HG03095 (cell line): ENCODE data around the gene PLEKHA5.

Experiments
- ATAC-seq: cut with Tn5 transposase; IDR thresholded peaks from one replicate; pipeline ENCODE4 v1.9.1; 2021; ENCODE audit warnings: moderate library complexity; ENCODE audit not compliant: unreplicated experiment

PLEKHA5 gene

DNA sequence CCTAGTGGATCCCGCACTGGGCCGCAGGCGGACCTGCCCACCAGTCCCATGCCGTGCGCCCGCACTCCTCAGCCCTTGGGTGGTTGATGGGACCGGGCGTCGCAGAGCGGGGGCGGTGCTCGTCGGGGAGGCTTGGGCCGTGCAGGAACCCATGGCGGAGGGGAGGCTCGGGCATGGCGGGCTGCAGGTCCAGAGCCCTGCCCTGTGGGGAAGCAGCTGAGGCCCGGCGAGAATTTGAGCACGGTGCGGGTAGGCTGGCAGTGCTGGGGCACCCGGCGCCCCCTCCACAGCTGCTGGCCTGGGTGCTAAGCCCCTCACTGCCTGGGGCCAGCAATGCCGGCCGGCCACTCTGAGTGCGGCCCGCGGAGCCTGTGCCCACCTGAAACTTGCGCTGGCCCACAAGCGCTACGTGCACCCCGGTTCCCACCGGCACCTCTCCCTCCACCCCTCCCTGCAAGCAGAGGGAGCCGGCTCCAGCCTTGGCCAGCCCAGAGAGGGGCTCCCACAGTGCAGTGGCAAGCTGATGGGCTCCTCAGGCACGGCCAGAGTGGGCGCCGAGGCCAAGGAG is 100.8 kb downstream of the PLEKHA5 start:
- ATAC-seq: no peak

DNA sequence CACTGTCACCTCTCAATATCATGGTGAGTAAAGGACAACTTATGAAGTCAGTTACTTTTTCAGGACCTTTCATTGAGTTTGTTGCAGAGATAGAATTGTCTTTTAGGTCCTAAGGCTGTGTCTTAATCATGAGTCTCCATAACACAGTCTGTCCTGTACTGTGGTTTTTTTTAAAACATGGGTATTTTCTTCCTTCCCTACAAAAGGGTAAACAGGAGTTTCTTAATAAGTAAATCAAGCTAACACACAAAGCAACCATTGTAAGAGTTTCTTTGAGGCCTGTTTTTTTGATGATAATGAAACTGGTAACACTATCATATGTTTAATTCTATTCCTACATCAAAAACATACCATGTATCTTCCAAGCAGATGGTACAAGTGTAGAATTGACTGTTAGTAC is 101.4 kb downstream of the PLEKHA5 start:
- no peak for ATAC-seq

DNA sequence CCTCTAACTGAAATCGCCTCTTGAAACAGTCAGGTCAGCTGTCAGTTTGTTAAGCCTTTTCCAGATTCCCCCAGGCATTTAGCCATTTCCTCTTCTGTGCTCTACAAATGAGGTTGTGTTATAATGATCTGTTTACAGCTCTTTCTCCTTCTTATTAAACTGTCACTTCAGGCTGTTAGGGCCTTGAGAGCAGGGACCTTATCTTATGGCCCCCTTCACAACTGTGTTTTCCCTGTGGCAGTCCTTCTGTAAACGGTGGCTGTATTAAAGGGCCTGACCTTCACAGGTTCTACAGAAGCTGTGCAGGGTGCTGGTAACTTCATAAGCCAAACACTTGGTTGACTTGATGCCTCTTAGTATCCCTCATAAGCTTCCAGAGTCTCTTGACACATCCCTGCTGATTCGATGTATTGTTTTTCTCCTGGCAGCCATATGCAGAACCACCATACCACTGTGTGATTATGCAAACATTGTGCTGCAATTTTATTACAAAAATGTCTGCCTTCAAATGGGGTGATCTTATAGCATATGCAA is 104.7 kb downstream of the PLEKHA5 start:
- no peak for ATAC-seq

DNA sequence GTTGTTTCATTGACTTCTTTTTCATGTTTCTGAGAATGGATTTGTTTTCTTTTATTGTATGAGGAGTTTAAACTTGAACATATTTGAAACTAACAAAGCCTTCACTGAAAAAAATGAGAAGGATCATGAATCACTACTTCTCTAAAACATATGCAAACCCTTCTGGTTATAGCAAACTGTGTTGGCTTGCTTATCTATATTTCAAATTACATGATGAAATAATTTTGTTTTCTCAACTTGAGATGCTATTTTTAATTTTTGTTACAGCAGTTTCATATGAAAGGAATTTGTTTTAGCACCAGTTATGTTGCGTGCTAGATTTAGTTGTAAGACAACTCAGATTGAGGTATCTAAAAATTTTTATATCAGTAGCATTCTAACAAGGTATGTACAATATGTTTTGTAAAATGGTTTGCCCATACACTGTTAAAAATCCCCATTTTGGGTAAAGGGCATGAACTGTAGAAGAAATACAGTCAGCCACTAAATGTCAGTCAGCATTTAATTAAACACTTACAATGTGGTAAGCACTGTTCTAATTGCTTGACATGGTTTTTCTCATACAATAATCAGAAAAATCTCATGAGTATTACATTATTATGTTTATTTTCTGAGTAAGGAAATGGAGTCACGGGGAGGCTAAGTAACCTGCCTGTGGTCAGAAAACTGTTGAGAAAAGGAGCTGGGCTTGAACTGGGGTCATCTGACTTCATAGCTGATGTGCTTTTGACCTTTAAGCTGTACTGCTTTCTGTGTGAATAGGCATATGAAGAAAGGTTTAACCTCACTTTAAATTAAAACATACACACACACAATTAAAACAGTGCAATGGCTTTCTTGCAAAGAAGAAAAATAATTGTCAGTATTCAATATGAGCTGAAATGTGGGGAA is 105.7 kb downstream of the PLEKHA5 start:
- ATAC-seq: no peak

DNA sequence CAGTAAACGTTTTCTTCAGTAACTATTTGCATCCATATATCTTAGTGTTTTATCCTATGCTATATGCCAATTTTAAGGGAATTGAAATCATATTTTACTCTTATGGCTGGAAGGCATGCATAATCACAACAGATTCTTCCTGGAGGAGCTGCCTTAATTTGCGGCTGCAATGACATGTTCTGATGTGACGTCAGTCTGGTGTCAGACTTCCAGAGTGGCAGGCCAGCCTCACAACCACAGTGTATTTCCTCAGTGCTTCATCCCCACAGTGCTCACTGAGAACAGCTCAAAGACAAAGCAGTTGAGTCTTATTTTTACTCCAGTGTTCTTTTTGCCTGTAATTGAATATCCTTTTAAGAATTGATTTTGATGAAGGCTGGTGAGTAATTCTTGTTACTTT is 107.1 kb downstream of the PLEKHA5 start:
- ATAC-seq: no peak

DNA sequence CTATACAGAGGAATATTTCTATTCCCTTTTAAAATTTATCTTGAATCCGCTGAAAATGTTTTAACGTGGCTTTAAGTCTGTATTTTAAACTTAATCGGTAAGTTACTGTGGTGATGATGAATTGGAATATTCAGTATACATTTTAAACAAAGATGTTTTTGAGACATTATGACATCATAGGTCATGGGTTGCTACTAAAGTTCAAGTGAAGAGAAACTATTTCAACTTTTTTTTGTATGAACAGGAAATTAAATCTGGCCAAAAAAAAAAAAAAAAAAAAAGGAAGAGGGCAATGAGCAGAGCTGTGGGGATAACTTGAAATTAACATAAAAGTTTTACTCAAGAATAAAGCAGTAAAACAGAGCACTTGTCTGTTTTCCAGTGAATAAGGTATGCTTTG is 109.0 kb downstream of the PLEKHA5 start:
- ATAC-seq: no peak

DNA sequence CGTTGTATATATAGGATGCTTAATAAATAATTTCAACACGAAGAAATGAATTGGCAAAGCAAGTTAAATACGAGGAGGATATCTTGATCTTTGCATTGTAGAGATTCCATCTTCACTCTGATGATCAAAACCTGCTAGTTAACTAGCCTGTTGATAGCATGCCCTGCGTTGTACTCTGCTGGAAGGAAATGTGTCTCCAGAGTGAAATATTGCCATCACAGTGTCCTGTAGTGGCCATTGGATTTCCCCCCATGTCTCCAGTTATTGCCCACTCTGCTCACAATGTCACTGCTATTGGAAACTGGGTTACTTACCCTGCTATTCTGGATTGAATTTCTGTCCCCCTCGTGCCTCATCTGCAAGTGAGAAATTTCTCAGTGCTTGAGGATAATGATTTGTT is 109.6 kb downstream of the PLEKHA5 start:
- no peak for ATAC-seq

DNA sequence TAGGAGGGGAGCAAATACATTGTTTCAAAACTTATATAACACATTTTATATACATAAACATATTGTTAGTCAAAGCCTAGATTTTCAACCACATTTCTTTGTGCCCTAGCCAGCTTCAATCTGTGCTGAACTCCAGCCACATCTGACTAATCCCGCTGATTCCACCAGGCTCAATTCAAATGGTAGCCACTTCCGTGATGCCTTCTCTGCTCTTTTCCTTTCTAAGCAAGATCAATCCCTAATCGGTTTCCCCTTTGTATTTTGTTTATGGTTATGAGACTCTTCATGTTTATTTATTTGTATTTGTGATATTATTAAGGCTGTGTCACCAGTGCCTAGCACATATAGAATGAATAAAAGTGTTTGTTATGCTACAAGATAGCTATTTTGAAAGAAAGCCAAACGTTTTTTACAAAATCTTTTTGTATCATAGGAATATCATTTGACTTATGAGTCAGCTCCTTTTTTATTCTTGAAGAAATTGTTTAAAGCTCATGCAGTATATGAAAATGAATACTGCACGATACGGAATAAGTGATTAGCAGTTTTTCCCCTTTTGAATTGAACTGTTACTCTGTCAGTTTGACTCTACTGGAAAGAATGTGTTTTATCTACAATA is 110.2 kb downstream of the PLEKHA5 start:
- no peak for ATAC-seq

DNA sequence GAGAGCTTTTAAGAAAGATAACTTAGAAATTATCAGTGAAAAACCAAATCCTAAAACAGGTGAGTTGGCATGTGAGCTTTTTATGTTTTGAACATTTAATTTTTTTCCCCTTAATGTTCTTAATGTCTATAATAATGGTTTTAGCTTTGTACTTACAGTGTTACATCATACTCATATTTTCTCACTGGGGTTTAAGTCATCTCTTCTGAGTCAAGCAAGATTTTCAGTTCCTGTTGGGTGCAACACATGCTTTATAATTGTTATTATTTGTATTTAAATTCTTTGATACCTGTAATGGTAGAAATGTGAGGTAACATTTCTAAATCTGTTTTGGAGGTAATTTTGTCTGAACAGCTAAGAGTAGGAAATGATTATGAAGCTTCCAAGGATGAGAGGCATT is 113.0 kb downstream of the PLEKHA5 start:
- ATAC-seq: no peak

DNA sequence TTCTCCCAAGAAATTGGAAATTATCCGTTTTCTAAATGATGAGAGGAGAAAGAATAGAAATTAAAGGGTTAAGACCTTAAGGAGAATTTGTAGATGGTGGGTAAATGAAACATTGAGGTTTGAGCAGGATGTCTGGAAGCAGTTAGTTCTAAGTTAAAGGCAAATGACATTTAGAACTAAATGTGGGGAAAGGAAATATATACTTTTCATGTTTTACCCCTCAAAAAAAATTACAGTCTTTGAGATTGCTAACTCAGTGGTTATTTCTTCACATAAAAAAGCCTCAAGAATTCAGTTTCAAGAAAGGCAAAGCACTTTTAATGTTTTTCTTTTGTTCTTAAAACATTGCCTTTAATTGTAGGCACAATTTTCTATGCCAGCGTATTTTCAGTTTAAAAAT is 114.0 kb downstream of the PLEKHA5 start:
- no peak for ATAC-seq

DNA sequence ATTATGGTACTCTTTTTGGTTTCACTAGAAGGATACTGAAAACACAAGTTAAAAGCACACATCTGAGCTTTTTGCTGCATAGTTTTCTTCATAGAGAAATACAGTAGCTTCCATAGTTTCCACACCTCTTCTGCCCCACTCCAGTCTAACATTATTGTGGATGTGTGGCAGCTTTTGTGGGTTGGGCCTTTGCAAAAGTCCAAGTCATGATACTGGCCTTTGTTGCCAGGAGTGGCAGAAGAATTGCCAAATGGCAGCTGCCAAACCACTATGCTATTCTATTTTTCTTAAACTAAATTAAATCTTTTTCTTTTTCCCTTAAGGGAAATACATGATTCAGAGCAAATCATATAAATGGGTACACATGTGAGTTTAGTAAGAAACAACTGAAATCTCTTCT is 114.8 kb downstream of the PLEKHA5 start:
- no peak for ATAC-seq

DNA sequence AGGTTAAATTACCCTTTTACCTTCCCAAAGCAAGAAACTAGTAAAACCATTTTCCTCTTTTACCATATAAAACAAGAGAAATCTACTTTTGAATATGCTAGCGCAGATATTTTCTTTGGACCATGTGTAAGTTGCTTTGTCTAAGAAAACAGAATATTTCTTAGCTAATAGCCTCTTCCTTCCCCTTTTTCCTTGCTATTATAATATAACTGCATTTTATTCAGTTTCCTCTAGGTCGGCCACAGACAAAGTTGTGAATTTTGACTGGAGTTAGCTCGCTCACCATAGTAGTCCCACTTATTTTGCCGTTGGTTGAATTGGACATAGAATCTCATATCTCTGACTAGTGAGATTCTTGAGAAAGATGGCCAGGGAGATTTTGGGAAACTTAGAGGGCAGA is 115.6 kb downstream of the PLEKHA5 start:
- no peak for ATAC-seq

DNA sequence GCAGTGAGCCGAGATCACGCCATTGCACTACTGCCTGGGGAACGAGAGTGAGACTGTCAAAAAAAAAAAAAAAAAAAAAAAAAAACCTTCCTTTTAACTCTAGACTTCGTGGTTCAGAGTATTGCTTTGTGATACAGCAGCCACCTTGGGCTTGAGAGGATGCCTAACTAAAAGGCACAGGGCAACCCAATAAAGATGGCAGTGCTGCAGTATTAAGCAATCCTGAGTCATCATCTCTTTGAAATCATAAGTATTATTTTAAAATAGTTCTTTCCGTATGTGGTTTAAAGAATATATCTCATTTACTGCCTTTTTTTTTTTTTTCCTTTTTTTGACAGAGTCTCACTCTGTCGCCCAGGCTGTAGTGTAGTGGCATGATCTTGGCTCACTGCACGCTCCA is 116.1 kb downstream of the PLEKHA5 start:
- ATAC-seq: no peak

DNA sequence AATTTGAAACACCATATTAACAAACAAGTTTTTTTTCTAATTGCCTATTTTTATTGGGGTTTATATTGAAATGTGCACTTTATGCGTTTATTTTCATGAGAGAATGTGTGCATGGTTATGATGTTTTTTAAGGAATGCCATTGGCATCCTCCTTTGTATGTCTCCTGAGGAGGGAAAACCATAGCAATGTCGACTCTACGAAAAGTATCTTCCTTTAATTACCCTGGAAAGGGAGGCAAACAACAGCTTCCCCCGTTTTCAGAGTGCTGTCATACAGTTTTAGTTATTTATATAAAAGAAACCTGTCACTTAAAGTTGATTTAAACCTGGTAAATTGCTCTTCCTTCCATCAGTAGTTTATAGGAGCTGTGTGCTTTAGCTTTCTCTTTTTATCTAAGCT is 117.4 kb downstream of the PLEKHA5 start:
- ATAC-seq: no peak

DNA sequence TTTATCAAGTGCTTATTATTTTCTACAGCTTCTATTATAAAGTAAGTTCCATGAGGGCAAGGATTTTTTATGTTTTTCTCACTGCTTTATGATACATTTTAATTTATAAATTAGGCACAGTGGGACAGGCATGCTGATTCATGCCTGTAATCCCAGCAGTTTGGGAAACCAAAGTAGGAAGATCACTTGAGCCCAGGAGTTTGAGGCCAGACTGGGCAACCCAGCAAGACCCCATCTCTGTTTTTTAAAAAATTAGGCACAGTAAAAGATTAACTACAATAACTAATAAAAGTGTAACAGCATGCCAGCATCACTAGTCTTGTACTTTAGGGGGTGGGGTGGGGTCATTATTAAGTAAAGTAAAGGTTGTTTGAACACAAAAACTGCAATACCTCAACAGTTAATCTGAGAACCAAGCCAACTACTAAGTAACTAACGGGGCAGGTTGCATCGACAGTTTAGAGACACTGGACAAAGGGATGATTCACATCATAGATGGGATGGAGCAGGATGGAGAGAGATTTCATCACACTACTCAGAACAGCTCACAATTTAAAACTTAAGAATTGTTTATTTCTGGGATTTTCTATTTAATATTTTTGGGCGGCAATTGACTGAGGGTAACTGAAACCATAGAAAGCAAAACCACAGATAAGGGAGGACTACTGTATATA is 119.5 kb downstream of the PLEKHA5 start:
- ATAC-seq: no peak

DNA sequence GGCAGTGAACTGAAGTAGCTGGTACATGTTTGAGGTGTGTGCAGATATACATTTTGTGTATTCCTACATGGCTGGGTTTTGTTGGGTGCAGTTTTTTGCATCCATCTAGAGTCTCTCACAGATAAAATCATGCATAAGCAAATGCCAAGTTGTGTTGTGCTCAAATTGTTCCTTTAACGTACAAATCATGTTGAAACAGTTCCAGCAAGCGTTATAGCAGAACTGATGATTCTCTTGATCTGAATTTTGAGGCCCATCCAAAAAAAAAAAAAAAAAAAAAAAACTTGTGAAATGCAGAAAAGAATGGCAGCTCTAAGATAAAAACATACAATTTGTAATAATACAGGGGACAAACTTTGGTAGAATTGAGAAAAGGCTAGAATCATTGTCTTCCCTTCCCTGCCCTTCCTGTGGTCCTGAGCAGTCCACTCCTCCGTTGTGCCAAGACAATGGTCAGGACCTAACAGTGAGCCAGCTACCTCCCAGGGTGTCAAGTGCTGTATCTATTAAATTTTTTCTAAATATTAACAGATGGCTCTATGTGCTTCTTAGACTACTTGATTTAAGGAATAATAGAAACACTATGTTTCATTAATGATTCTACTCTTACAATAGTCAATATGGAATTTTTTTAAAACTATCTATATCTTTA is 122.1 kb downstream of the PLEKHA5 start:
- ATAC-seq: no peak

DNA sequence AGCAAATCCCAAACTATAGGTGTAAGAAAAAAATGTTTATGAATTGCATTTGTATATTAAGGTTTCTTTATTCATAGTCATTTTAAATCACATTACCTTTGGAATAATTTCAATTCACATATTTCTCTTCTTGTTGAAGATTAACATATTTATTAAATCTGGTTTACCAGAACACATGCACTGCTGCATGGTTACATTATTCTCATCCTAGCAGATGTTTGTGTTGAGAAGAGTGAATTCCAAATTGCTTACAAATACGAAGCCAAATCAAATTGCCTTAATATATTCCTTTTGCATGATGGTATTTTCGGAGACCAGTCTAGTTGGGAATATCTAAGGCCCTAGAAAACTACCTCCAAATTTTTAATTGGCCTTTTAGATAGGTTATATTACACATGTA is 130.6 kb downstream of the PLEKHA5 start:
- no peak for ATAC-seq

DNA sequence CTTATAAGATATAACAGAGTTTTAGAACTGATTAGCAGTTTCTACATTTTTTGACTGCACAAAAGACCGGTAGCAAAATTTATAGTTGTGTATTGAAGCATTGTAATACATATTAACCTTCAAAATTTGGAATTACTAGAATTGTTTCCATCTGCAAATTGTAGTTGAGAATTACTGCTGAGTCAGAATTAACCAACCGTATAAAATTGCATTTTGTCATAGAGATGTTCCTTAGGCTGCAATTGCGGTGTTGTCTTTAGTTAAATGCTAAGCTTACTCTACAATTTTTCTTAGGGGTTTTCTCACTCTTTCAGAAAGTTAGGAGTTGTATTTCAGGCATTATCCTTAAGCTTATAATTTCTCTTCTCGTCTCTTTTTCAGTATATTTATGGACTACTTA is 132.2 kb downstream of the PLEKHA5 start:
- ATAC-seq: no peak

DNA sequence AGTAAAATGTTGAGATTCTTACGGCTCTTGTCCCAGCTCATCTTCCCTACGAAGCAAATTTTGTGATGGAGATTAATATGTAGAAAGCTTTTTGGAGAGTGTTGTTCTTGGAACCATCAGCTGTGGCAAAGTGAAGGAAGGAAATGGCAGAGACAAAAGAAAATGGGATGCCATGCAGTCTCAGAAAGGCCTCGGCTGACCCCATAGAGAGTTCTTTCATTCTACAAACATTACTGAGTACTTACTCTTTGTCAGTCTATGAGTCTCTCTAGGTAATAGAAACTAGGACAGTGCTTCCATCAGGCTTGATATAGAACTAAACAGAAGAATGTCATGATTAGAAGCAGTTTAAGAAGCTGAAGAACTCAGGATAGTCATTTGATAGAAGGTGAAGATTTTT is 134.1 kb downstream of the PLEKHA5 start:
- no peak for ATAC-seq

DNA sequence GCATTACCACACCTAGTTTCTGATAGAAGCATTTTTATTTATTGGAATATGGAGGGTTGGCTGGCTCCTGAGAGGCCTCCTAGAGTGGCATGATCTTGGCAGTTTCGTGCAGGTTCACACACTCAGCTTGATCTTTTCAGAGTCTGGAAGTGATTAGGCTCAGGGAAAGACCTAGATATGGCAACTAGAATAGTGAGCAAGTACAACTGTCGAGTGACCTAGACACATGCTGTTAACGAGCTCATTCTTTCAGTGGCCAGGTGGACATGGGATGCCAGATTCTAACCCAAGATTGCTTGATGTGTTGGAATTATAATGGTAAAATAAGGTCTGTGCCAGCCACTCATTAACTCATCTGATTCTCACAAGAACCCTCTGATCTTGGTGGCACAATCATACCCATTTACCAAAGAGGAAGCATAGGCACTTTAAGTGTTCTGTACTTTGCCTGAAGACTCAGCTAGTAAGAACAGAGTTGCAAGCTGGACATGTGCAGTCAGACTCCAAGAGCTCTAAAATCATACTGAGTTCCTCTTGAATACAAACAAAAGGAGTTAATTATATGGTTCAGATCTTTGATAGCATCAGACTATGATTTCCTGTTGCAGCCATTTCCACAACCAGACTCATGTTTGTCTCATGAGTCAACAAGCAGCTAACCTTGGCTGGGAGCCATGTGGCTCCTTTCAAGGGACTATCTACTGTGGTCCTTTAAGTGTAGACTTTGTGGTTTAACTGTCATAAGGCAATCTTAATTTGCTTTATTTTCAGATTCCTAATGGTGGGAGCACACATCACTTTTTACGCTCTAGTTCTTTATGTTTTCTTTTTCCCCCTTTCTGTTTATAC is 144.2 kb downstream of the PLEKHA5 start:
- no peak for ATAC-seq
